ENCODE data around the gene FHOD1.

GRCh38 chr16:67211674-67212073 lies 35.6 kb downstream of the FHOD1 start:
- TF ChIP-seq POLR2A (IDR thresholded peaks at IDR 0.05) (no peak), CTCF (IDR thresholded peaks at IDR 0.05) (no peak)
